ENCODE results near the gene LCN15.

Gene LCN15

GRCh38 chr9:136719195-136719880, 45.0 kb downstream of the LCN15 start:
- no peak for ATAC-seq
- no peak for TF ChIP-seq PPARA (CRISPR knock-in tag; IDR thresholded peaks at IDR 0.05; ENCODE audit: borderline replicate concordance)
- TF ChIP-seq GLIS3 (CRISPR knock-in tag; IDR thresholded peaks at IDR 0.05), result no peak
- TF ChIP-seq ZNF8 (CRISPR knock-in tag; IDR thresholded peaks at IDR 0.05), result no peak

DNA sequence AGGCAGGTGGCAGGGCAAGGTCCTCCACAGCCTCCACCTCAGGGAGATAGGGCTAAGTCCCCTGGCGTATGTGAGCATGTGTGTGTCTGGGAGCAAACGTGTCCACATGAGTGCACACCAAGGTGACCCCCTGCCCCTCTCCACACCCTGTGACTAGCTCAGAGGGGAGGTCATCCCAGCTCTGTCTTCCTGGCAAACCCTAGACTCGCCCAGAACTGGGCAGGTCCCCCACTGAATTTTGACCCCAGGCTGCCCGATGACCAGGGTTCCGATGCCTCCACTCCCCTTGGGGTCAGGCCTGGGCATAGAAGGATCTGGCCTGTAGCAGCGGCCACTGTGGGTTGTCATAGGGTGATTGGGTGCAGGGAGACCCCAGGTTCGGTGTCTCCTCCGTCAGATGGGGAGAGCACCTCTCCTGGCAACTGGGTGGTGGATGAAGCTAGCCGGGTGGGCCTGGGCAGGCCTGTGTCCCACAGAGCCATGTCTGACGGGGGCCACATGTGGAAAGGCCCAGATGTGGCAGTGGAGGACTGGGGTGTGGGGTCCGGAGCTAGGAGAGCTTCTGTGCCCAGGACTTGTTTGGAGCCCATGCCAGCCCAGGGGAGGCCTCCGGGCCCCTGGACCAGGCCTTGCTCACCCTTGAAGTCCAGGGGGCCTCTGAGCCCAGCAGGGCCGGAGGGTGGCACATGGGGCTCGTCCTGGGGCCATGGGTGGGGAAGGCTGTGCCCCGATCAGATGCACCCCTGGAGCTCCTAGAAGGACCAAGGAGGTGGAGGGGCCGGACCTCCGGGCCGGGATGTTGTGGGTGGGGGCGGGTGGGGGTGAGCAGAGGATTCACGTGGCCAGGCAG, 45.7 kb downstream of the LCN15 start:
- no peak for TF ChIP-seq ZNF8 (CRISPR knock-in tag; IDR thresholded peaks at IDR 0.05)
- TF ChIP-seq PPARA (CRISPR knock-in tag; IDR thresholded peaks at IDR 0.05; ENCODE audit: borderline replicate concordance), result no peak
- no peak for TF ChIP-seq CSDC2 (CRISPR knock-in tag; IDR thresholded peaks at IDR 0.05)
- TF ChIP-seq SNAI2 (CRISPR knock-in tag; IDR thresholded peaks at IDR 0.05), result no peak
- TF ChIP-seq ARNTL (CRISPR knock-in tag; IDR thresholded peaks at IDR 0.05; ENCODE audit: borderline replicate concordance, low read depth), result no peak
- no peak for TF ChIP-seq ZC3H10 (CRISPR knock-in tag; IDR thresholded peaks at IDR 0.05)
- TF ChIP-seq TCF4 (CRISPR knock-in tag; IDR thresholded peaks at IDR 0.05; ENCODE audit: borderline replicate concordance), result no peak
- TF ChIP-seq POU6F1 (CRISPR knock-in tag; IDR thresholded peaks at IDR 0.05; ENCODE audit: borderline replicate concordance, low read depth), result no peak
- TF ChIP-seq TOX (CRISPR knock-in tag; IDR thresholded peaks at IDR 0.05; ENCODE audit: borderline replicate concordance), result no peak
- no peak for TF ChIP-seq ZNF565 (CRISPR knock-in tag; conservative IDR thresholded peaks at IDR 0.05; ENCODE audit: low read depth)
- TF ChIP-seq ZNF70 (CRISPR knock-in tag; IDR thresholded peaks at IDR 0.05), result no peak
- no peak for ATAC-seq

GRCh38 chr9:136717399-136717798, 46.9 kb downstream of the LCN15 start:
- ATAC-seq, result no peak
- TF ChIP-seq CSDC2 (CRISPR knock-in tag; IDR thresholded peaks at IDR 0.05) (no peak), SNAI2 (CRISPR knock-in tag; IDR thresholded peaks at IDR 0.05) (no peak), PPARA (CRISPR knock-in tag; IDR thresholded peaks at IDR 0.05; ENCODE audit: borderline replicate concordance) (no peak), ZC3H10 (CRISPR knock-in tag; IDR thresholded peaks at IDR 0.05) (no peak), ARNTL (CRISPR knock-in tag; IDR thresholded peaks at IDR 0.05; ENCODE audit: borderline replicate concordance, low read depth) (no peak), ZNF70 (CRISPR knock-in tag; IDR thresholded peaks at IDR 0.05) (no peak), ZNF8 (CRISPR knock-in tag; IDR thresholded peaks at IDR 0.05) (no peak), TCF4 (CRISPR knock-in tag; IDR thresholded peaks at IDR 0.05; ENCODE audit: borderline replicate concordance) (no peak), TOX (CRISPR knock-in tag; IDR thresholded peaks at IDR 0.05; ENCODE audit: borderline replicate concordance) (no peak), GLIS3 (CRISPR knock-in tag; IDR thresholded peaks at IDR 0.05) (no peak), PATZ1 (CRISPR knock-in tag; IDR thresholded peaks at IDR 0.05; ENCODE audit: borderline replicate concordance) (no peak), RARB (CRISPR knock-in tag; IDR thresholded peaks at IDR 0.05) (no peak), ESRRG (CRISPR knock-in tag; IDR thresholded peaks at IDR 0.05) (no peak), ISL1 (CRISPR knock-in tag; IDR thresholded peaks at IDR 0.05) (no peak), ZFP3 (CRISPR knock-in tag; IDR thresholded peaks at IDR 0.05) (no peak), ZNF565 (CRISPR knock-in tag; conservative IDR thresholded peaks at IDR 0.05; ENCODE audit: low read depth) (no peak), POU6F1 (CRISPR knock-in tag; IDR thresholded peaks at IDR 0.05; ENCODE audit: borderline replicate concordance, low read depth) (no peak), TSHZ2 (CRISPR knock-in tag; IDR thresholded peaks at IDR 0.05) (no peak), BACH2 (CRISPR knock-in tag; IDR thresholded peaks at IDR 0.05; ENCODE audit: borderline replicate concordance) (no peak)
- TF ChIP-seq, protein P1, sequence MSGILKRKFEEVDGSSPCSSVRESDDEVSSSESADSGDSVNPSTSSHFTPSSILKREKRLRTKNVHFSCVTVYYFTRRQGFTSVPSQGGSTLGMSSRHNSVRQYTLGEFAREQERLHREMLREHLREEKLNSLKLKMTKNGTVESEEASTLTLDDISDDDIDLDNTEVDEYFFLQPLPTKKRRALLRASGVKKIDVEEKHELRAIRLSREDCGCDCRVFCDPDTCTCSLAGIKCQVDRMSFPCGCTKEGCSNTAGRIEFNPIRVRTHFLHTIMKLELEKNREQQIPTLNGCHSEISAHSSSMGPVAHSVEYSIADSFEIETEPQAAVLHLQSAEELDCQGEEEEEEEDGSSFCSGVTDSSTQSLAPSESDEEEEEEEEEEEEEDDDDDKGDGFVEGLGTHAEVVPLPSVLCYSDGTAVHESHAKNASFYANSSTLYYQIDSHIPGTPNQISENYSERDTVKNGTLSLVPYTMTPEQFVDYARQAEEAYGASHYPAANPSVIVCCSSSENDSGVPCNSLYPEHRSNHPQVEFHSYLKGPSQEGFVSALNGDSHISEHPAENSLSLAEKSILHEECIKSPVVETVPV (CRISPR knock-in tag; IDR thresholded peaks at IDR 0.05), result no peak

Data from SK-N-SH treated with all-trans-retinoic acid at 6 μM for 48 hours (cell line).